Measurements from ENCODE around the gene IL31.
"Not testable (repeated sequence)": the region's sequence is repeated elsewhere in the genome, so short reads cannot be mapped to it uniquely, and the experiment has no call there.

Gene IL31

GRCh38 chr12:122190842-122191668 lies 17.0 kb upstream of the IL31 start:
- DNase-seq = peak; percentile 69

DNA sequence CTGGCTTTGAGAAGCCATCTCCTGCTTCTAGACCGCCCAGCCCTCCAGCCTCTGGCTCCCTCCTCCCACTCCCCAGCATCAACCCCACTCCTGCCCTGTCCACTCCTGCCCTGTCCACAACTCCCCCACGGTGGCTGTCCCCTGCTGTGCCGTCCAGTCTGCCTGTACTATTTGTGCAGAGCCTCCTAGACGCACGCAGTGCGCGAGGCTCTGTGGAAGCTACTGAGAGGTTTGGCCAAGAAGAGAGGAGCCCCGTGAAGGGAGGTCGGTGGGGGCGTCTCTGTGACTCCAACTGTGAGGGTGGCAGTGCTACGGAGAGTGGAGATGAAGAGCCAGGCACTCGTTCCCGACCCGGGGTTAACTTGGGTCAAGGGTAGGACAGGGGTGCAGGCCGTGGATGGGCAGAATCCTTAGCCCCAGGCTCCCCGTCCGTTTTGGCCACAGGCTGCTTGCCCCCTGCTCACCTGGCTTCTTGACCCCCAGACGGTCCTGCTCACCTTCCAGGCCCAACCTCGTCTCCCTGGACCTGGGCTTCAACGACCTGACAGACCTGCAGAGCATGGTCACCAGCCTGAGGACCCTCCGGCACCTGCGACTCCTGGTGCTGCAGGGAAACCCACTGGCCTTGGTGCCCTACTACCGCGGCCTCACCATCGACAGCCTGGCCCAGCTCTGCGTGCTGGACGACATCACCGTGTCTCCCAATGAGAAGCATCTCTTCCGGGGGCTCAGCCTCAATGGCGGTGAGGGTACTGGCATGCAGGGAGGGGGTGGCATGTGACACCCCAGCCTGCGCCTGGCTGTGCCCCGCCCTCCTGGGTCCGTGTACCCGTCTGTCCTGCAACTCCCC lies 15.8 kb upstream of the IL31 start:
- DNase-seq = no peak

- no peak for DNase-seq
Measured at GRCh38 chr12:122187466-122187865, 13.4 kb upstream of the IL31 start.

GRCh38 chr12:122185494-122186082 lies 11.6 kb upstream of the IL31 start:
- DNase-seq = no peak

DNA sequence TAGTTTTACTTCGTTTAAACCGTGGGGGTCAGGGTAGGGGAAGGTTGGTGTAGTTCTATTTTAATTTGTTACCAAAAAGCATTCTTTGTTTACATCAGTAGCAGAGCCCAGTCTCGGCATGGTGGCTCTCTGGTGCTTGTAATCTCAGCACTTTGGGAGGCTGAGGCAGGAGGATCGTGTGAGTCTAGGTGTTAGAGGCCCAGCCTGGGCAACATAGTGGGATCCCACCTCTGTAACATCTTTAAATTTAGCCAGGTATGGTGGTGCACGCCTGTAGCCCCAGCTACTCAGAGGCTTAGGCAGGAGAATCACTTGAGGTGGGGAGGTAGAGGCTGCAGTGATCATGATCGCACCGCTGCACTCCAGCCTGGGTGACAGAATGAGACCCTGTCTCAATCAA lies 11.1 kb upstream of the IL31 start:
- DNase-seq = no peak

DNA sequence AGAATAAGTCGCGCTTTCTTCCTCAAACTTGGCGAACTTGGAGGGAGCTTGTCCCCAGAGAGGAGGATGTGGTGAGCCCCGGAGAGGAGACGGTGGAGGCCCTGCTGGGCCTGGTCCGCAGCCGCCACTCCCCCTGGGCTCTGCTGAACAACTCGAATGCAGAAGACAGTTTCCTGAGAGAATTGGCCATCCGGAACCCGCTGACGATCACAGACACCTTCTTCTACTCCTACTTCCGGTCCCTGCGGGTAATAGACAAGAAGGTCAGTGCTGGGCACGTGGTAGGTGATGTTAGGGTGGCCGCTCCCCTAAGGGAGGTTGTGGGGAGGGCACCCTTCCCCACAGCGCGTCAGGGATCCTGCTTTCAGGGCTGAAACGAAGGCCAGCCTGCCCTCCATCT lies 10.5 kb upstream of the IL31 start:
- no peak for DNase-seq

GRCh38 chr12:122183588-122183940 lies 9.5 kb upstream of the IL31 start:
- DNase-seq = no peak

DNA sequence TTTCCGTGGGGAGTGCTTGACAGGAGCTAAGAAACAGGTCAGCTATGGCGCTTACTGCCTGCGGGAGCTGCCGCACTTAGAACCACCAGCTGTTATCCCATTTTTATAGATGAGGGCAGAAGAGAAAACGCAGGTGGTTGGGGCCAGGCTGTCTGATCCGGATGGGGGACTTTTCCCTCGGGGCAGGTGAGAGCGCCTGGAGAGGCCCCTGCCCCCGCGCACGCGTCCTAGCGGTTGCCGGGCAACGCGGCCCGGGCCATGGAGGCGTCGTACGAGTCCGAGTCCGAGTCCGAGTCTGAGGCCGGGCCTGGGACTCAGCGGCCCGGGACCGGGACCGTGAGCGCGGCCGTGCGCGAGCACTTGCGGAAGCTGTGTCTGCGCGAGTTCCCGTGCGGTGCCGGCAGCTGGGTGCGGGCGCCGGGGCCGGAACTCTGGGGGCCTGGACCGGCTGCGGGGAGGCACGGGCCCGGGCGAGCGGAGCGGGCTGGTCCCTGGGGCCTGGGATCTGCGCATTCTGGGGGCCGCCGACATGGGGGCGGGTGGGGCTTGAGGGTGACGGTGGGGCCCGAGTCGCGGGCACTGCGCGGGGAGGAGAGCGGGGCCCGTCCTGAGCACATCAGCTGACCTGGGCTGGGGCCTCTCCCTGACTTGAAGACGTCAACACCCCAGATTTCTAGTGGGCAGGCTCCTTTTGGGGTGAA lies 9.0 kb upstream of the IL31 start, which contains the start of gene LRRC43:
Gene LRRC43 (plus strand): TSS at position 237 of the 701 bp plus-strand sequence. CDS start 22 bp downstream, at position 259.
- DNase-seq = peak; percentile 17

DNA sequence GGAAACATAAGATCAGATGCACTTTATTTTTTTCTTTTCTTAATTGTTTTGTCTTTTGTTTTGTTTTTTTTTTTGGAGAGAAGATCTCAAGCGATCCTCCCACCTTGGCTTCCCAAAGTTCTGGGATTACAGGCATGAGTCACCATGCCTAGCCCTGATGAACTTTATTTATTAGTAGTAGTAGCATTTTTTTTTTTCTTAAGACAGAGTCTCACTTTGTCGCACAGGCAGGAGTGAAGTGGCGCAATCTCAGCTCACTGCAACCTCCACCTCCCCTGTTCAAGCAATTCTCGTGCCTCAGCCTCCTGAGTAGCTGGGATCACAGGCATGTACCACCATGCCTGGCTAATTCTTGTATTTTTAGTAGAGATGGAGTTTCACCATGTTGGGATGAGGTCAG lies 2.5 kb upstream of the IL31 start:
- DNase-seq = not testable (repeated sequence)

DNA sequence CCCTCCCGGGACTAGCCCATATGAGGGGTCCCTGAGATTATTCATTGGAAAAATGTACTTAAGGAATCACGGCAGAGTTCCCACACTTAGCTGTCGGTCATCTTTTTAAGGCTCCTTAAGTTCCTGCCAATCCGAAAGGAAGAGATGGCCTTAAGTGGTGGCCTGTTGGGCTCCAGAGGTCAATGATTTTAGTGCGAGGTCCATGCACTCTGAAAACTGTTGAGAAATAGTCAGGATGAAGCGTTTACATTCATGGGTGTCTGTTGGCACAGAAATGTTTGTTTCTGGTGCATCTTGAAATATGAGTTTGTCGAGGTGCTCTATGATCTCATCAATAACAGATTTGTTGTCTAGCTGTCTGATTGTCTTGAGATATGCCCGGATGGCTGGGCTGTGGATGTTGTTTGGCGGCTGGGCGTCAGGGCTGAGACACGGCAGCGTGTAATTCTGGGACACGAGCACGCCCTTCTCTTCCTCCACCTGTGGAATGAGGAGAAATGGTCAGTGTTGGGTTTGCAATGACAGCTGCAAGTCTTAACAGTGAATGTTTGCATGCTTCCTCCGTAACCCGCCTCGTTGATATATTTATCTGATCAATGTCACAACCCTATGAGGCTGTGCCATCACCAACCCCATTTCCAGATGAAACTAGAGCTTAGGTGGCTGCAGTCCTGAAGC lies 1.6 kb downstream of the IL31 start:
- no peak for DNase-seq

GRCh38 chr12:122171399-122171798 lies 2.6 kb downstream of the IL31 start:
- DNase-seq = no peak

- DNase-seq = no peak
Measured at GRCh38 chr12:122168492-122168891, 5.5 kb downstream of the IL31 start.

DNA sequence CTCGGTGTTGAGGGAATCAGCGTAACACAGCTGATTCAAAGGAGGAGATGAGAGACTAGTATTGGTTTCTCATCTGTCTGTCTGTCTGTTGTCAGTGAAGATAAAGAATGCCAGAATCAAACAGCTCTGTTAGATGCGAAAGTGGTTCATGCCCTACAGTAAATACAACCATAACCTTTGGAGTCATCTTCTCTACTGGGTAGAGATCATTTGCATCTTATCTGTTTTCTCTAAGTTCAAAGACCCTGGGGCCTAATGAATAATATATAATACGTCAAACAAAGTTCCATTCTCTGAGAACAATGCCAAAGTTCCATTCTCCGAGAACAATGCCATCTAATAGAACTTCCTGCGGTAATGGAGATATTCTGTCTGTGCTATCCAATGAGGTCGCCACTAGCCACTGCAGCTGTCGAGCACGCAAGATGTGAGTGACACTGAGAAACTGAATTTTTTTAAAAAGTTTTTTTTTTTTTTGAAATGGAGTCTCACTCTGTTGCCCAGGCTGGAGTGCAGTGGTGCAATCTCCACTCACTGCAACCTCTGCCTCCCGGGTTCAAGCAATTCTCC lies 6.6 kb downstream of the IL31 start:
- DNase-seq = no peak

DNA sequence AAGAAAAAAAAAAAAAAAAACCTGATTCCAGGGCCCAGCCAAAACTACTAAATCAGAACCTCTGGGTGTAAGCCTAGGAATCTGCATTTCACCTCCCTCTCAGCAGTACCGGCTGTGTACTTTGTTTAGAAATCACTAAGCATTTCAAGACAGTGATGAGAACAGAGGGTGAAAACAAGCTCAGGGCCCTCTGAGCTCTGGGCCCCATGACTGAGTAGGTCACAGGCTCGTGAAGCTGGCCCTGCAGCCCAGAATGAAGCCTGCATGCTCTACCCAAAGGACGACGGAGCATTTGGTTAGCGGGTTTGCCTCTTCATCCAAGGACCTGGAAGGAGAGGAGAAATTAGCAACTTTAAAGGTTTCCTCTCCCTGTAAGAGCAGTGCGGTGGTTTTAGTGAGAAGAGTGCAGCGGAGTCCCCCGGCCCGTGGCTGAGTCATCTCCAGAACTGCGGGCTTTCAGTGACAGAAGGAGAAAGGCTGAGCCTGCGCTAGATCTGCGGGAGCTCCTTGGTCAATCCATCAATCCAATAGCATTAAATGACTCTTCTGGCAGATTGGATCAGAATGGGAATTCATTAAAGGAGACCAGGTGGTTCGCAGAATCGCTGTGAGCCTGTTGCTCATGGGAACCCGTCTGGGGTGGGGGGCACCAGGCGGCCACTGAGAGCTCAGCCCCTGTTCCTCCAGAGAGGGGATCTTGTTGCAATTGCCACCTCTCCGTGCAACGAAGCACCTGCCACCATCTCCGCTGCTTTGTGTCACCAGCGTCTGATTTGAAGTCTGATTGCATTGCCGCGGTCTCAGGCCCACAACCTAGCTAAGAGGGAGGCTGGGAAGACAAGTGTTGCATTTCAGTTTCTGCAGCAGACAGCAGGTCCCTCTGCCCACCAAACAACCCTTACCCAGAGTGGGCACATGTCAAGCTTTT lies 7.3 kb downstream of the IL31 start:
- DNase-seq = peak; percentile 17

- DNase-seq = no peak
Measured at GRCh38 chr12:122162976-122163375, 11.0 kb downstream of the IL31 start.

DNA sequence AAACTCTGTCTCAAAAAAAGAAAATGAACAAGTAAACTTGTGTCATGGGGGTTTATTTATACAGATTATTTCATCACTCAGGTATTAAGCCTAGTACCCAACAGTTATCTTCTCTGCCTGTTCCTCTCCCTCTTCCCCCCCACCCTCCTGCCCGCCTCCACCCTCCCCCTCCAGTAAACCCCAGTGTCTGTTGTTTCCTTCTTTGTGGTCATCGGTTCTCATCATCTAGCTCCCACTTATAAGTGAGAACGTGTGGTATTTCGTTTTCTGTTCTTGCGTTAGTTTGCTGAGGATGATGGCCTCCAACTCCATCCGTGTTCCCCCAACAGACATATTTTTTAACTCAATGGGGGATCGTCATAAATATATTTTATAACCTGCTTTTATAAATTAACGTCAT lies 12.3 kb downstream of the IL31 start:
- DNase-seq = peak; percentile 47

GRCh38 chr12:122160761-122161160 lies 13.3 kb downstream of the IL31 start:
- DNase-seq = no peak

- DNase-seq = no peak
Measured at GRCh38 chr12:122159882-122160281, 14.1 kb downstream of the IL31 start.

DNA sequence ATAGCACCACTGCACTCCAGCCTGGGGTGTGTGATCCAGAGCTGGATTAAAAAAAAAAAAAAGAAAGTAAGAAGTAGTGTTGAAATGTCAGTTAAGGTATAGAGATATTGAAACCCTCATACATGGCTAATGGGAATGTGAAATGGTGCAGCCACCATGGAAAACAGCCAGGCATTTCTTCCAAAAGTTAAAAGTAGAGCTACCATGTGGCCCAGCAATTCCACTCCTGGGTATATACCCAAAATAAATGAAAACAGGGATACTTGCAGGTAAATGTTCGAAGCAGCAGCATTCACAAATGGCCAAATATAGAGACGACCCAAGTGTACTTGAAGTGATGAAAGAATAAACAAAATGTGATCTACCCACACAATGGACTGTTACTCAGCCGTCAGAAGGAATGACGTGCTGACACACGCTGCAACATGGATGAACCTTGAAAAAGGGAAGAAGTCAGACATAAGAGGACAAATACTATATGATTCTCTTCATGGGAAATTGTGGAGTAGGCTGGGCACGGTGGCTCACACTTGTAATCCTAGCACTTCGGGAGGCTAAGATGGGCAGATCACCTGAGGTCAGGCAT lies 15.2 kb downstream of the IL31 start:
- DNase-seq = no peak

- DNase-seq = no peak
Measured at GRCh38 chr12:122155705-122156104, 18.3 kb downstream of the IL31 start.

DNA sequence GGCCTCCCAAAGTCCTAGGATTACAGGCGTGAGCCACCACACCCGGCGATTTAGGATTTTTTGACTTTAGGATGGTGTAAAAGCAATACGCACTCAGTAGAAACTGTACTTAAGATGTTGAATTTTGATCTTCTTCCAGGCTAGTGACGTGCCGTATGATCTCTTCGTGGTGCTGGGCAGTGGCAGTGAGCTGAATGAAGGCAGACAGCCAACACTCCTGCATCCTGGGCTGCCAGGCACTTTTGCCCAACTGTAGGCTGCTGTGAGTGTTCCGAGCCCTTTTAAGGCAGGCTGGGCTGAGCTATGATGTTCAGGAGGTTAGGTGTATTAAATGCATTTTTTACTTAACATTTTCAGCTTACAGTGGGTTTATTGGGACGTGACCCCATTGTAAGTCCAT lies 21.3 kb downstream of the IL31 start:
- no peak for DNase-seq

Measured in CD4-positive, alpha-beta T cell treated with Interleukin-21 for 1 hour (primary cell).